G401.6 (cell line): ENCODE results near the gene TMEM72.
A peak's percentile ranks its signal among the peaks of the same experiment; 100 is the strongest.
"Not testable (repeated sequence)": the region's sequence is repeated elsewhere in the genome, so short reads cannot be mapped to it uniquely, and the experiment has no call there.

Experiments
- FAIRE-seq: peaks from 2 replicates; lab custom pipeline; 2012; peaks lifted over from hg19 to GRCh38; lab: Jason Lieb, UNC

TMEM72 gene

DNA sequence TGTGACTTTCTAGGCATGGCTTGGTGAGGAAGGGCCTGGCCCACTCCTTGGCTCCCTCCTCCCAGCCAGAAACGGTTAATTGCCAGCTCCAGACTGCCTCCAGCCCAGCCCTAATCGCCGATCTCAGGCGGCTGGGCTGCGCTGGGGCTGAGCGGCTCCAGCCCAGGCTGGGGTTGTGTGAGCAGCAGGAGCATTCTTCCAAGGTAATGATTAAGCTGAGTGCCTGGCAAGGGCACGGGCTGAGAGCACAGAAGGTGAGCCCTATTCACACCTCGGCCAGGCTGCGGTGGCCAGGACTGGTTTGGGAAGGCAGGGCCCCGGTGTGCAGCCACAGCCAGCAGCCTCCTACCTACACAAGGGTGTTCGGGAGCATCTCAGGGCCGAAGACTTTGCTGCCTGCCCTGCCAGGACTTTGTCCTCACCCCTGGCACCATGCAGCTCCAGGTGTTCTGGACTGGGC lies at the start of gene TMEM72:
Gene TMEM72, plus strand, starts transcription at position 257 of the 460 bp plus-strand sequence. Its CDS starts 176 bp downstream, at position 433.
- no peak for FAIRE-seq

DNA sequence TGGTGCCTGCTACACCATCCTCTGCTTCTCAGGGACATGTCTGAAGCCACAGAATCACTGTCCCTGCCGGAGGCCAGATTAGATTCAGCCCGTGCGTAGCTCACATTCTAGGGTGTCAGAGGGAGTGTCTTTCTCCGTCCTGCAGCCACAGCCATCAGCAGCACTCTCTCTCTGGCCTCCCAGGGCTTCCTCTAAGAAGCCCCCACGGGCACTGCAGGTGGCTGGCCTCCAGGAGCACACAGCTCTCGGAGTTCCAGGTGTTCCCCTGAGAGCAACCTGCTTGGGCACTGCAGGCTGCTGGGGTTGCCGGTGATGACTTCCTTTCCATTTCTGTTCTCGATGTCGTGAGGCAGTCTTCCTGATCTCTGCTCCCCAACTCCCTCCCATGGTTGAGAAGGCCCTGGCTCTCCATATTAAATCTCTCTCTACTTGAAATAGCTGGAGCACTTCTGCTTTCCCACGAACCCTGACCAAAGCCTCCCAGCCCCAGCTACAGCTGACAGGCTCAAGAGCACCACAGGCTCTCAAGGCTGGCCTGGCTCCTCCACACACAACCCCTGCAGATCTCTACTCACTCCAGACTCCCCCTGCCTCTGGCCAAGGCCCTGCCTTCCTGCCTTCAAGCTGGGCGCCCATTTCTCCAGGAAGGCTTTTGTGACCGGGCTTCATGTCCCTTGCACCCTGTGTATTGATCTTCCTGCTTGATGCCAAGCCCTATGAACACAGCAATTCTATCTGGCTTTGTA lies 49.0 kb upstream of the TMEM72 start:
- no peak for FAIRE-seq

DNA sequence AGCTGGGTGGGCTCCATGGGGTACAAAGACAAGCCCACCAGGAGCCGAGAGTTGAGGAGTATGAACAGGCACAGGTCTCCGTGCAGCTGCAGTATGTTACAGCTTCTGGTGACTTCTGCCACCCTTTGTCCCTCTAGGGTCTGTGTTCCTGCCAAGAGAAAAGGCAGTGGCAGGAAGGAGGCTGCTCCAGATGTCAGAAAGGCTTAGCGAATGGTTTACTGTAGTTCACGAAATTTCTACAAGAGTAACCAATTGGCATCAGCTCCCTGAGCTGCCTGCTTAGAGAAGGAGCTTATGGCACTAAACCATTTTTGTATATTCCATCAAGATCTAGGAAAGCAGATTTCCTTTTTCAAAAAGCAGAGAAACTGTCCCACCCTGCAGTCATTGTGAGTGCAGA lies 48.2 kb upstream of the TMEM72 start:
- FAIRE-seq = no peak

DNA sequence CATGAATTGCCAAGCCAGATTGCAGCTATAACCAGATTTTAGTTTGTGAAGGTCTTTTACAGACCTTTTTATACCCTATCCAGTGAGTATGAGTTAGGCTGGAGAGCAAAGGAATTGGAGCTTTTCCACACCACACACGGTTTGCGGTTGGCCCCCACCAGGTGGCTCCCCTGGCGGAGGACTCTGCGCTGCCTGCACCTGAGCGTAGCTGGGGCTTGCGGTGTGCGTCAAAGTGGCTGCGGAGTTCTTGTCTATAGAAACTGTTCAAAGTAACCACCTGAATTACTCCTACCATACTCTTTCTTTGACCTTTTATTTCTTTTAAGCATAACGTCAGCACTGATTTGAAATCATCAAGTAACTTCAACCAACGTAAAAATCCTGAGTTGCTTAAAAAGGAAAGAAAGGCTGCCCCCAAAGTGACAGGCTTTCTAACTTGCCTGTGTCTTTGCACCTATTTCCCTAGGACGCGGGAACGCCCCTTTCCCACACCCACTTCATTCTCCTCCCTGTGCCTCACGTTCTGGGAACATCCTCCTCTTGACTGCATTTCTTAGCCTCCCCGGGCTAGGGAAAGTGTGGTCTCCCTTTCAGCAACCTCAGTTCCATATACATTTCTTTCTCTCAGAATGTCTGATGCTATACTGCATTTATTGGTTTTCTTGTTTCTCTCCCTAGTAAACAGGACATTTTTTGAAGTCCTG lies 47.6 kb upstream of the TMEM72 start:
- FAIRE-seq = no peak

DNA sequence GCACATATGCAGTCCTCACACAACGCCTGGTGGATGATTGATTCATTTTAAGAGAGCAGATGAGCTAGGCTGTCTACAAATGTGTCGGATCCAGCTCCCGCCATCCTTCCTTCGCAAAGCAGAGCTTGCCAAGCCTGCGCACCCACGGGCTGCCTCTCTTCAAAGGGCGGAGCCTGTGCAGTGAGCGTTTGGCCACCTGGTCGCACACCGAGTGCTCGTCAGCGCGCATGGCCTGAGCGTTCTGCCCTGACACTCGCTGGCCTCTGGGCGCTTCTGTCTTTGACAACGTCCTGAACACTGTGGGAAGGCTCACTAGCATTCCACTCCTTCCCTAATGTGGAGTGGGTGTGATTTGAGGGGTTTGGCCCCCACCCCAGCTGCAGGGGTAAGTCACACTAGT lies 47.1 kb upstream of the TMEM72 start:
- no peak for FAIRE-seq

DNA sequence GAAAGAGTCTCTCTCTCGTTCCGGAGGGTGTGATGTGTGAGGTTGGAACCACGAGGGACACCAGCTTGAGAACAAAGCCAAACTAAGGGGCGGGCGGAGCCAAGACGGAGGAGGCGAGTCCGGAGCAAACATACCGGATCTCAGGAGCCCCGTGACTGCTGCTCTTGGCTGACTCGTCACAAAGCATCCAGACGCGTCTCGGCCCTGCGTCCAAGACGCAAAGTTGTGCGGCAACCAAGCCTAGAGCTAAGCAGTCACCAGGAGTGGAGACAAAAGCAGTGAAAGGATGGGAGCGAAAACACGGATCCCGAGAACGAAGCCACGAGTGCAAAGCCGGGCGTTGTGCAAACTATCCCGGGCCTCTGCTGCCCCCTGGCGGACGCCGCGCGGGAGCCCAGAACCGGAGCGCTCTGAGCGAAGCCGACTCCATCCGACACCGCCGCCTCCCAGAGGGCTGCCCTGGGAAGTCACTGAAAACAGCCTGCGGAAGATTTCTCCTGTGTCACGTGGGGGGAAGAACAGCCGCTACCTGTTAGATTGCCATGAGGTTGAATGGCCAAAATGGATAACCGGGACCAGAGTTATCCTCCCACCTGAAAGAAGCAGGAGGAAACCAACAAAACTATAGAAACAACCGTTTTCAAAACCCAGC lies 46.4 kb upstream of the TMEM72 start:
- FAIRE-seq = peak; percentile 8

DNA sequence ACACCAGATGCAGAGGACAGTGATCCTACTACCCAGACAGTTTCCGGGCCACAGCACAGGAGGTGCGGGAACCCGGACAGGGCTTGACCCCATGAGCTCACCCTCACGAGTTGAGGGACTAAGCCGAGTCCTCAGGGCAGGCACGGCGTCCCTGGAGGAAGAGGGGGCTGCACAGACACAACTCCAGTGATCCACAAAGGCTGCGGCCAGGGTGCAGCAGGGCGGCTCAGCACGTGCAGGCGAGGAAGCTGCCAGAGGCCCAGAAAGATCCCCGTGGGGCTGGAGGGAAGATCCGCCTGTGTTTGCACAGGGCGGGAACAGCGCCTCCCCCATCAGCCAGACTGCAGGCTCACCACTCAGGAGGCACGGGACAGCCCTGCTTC lies 45.9 kb upstream of the TMEM72 start:
- FAIRE-seq = no peak

DNA sequence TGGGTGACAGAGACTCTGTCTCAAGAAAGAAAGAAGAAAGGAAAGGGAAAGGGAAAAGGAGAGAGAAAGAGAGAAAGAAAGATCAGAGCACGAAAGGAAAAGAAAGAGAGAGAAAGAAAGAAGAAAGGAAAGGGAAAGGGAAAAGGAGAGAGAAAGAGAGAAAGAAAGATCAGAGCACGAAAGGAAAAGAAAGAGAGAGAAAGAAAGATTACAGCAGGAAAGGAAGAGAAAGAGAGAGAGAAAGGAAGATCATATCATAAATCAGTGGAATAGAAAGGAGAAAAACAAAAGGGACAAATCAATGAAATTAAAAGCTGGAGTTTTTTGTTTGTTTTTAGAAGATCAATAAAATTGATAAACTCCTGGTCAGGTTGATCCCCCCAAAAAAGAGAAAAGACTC lies 44.8 kb upstream of the TMEM72 start:
- not testable (repeated sequence) for FAIRE-seq

DNA sequence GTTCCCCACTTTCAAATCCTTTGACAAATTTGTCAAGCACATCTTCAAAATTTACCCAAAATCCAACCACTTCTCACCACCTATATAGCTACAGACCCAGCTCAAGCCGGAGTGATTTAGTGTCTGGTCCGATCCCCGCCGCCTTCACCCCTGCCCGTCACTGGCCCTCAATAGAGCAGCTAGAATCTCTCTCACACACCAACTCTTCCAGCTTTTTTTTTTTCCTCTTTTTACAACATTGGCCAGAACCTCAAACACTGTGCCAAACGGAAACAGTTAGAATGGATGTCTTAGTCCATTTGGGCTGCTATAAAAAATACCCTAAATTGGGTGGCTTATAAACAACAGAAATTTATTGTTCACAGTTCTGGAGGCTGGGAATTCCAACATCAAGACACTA lies 41.1 kb upstream of the TMEM72 start:
- FAIRE-seq = no peak

DNA sequence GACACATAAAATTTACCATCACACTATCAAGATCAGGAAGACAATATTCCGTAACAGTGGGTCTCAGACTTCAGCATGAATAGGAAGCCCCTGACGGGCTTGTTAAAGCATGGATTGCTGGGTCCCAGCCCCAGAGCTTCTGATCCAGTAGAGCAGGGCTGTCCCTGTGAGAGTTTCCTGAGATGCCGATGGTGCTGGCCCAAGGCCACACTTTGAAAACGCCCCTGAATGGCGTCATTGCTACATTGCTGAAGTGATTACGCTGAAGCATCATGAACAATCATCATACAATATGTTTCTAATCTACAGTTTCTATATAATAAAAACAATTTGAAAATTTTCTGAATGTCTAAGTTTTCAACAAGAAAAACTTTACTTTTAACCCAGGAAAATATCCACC lies 38.0 kb upstream of the TMEM72 start:
- FAIRE-seq = no peak

DNA sequence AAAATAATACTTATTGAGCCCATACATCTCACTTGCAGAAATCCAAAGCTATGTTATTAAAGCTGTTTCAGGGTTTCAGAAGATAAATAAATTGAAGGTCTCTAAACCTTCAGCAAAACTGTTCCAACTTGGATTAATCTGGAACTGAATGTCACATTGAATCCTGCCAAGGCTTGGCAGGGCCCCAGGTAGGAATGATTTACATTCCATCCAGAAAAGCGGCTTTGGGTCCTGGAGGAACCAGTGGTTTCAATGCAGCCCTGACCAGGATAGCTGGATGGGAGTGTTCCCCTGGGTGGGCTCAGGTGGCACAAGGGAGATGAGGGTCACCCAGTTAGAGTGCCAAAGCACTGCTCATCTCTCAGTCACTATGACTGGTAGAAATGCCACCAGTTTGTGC lies 37.0 kb upstream of the TMEM72 start:
- no peak for FAIRE-seq

DNA sequence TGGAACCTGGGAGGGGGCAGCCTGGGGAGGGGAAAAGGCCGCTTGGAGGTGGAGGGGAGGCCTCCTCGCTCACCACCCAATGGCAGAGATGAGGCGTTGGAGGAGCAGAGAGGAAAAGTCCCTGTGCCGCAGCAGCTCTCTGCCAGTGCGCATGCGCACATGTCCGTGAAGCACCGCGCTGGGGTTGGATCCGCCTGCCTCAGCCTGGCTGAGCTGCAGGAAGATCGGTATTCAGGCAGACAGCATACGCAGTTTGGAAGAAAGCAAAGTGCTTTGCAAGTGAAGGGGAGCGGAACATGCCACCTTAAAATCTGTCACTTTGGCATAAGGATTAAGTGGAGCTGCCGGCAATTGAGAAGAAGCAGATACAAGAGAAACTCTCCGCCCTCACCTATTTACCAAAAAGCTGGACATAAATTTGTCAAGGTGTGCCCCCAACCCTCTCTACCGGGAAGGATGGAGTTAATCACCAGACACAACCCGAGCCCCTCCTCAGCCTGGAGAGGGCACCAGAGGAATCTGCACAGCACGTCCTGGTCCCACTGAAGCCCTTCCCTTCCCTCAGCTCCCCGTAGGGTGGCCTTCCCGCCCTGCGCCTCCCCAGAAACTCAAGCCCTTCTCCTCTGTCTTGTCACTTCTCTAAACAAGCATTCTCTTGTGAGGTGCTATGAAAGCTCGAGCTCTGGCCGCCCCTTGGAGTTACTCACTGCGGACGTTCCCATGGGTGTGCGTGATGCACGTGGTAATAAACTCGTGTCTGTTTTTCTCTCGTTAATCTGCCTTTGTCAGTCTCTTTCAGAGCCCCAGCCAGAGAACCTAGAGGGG lies 32.2 kb upstream of the TMEM72 start:
- no peak for FAIRE-seq

DNA sequence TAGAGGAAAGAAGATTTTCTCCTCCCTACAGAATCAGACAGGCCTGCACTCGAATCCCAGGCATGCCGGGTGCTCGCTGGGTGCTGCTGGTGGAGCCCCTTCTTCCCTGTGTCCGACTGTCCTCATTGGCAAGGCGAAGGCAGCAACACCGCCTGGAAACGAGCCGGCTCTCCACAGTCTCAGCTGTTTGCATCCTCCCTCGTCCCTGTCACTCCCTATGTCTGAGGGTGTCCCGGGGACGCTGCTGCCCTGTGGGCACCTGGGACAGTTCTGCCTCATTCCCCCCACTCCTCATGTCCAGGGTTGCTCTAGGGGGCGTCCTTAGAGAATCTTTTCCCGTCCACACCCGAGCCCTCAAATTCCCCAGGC lies 31.6 kb upstream of the TMEM72 start:
- no peak for FAIRE-seq

DNA sequence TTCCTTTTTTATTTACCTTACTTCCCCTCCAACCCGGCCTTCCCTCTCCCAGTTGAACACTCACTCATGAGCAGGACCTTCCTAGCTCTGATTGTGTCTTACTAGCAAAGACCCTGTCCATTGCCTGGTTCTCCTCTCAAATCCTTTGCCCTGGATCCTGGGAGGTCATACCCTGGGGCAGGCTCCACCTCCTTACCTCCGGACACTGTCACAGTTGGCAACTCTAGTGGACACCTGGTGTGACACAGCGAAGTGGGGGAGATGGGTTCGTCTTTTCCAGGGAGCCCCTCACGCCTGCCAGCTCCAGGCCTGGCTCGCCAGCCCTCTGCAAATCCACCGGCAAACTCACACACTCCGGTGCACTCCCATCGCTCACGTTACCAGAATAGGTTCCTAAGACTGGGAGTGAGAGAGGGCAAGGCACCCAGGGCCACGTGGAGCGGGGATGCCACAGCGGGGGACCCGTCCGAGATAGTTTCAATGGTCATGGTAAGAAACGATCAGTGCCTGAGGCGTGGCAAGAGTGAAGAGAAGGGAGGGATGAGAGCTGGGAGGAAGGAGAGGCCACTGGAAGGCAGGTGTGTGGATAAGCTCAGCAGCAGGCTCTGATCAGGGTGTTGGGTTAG lies 30.9 kb upstream of the TMEM72 start:
- no peak for FAIRE-seq

DNA sequence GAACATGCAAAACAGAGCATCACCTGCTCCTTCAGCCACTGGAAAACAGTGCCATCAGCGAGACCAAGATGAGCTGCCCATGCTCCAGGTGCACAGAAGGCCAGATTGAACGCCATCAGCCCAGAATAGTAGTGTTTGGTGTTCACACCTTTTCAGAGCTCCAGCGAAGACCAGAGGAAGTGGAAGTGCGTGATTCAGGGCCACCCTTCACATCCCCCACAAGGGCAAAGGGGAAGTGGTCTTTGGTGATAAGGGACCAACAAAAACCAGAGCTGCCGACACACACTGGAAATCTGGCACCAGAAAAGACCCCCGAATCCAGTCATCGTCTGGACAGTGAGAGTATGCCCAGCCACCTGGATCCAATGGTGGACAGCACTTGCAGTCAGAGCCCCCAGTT lies 29.5 kb upstream of the TMEM72 start:
- FAIRE-seq = no peak

DNA sequence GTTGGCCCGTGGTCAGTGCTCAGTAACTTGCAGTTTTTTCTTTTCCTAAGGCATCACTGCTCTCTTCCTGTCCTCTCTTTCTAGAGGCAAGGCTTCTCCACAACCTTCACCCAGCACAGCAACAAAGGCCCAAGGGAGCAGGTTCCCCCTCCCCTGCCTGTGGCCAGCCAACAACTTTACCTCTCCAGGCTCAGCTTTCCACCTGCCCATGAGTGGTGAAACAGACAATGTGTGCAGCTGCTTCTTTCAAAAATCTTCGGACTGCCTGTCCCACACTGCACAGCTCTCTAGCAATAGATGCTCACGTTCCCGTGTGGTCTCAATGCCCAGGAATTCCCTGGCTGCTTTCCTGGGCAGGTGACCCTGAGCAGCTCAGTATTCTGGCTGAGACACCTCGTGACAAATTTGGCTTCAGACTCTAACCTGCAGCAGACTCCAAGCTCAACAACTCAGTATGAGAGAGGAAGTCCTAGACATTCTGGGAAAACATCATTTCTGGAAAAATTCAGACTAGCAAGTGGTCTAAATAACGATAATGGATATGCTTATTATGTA lies 28.9 kb upstream of the TMEM72 start:
- no peak for FAIRE-seq

DNA sequence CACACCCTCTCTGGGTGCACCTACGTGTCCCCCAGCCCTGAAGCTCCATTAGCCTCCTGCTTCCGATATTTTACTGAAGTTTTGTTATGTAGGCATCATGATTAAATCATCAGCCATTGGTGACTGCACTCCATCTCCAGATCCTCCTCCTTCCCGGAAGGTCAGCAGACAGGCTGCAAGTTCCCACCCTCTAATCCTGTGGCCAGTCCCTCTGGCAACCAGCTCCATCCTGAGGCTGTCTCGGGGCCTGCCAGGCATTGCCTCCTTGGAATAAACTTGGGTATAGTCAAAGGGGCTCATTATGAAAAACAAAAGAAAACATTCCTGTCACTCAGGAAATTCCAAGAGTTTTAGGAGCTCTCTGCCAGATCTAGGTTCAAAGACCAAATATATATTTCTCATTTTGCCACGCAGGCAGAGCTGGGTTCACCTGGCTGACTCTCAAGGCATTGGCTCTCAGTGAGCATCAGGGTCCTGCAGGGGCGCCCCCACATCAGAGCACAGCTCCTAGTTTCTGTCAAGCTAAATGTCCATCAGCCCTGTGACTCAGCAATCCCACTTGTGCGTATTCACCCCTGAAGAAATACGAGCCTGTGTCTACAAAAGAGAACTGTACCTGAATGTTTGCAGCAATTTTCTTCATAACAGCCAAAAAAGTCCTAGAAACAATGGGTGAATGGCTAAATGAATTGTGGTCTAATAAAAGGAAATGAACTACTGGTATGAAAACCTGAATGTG lies 27.4 kb upstream of the TMEM72 start:
- FAIRE-seq = no peak

DNA sequence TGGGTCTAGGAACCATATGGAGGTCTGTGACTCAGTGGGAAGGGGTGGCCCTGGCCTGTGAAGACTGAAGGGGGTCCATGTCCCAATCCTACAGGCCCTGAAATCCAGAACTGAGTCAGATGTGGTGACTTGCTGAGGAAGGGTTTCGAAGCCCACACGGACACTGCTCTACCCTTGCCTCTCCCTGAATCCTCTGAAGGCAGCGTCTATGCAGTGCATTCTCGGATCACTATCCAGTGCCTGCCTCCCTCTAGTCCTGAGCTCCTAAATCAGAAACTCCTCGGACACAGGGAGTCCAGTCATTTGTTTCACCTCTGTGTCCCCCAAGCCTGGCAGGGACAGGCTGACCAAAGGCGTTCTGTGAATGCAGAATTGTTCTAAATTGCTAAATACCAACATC lies 25.4 kb upstream of the TMEM72 start:
- FAIRE-seq = no peak

DNA sequence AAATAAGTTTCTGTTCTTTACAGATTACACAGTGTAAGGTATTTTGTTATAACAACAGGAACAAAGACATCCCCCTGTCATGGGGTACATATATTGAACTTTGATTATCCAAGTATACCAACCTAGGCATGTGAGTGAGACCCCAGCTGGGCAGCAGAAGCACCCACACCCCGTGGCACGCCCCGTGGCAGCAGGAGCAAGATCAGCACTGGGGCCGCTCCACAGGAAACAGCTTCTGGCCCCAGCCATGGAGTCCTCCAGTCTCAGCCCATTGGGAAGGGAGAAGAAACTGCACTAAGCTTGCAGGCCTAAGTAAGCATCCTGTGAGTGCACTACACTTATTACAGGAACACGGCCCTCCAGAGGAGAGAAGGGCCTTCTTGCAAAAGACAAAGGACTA lies 24.2 kb upstream of the TMEM72 start:
- FAIRE-seq = no peak

DNA sequence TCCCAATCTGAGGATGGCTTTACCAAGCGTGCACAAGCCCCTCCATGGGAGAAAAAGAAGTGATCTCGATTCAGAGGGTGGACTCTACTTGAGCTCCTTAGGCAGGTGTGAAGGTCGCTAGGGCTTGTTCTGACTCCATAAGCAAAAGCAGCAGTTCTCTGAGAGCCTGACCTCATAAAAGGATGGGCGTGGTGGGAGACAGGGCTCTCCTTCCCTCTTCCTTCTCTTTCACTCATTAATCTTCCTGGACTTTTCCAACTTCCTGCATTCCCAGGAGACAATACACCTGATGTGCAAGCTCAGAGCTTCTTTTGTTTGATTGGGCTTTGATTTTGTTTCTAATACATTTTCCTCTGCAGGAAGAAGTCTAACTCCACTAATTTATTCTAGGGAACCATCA lies 22.3 kb upstream of the TMEM72 start:
- FAIRE-seq = no peak

DNA sequence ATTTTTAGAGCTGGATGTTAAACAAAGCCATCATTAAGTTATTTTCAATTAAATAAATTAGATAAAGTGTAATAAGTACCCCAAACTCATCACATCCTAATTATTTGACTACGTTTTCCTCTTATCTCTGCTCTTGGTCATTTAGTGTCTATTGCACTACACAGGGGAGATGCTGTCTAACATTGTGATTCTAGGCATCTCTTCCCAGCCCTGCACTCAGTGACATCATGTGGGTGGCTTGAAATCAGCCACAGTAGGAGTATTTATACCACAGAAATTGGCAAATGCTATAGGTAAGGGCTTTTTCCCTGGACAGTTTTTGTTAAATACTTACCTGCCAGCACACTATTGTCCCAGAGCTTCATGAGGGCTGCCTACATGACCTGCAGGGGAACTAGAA lies 21.3 kb upstream of the TMEM72 start:
- FAIRE-seq = no peak
